ENCODE data around the gene TOR4A. TPM values are rescaled to one million over a fixed set of nuclear protein-coding genes. Genes with fewer than 3 reads are reported as not detected.

The TOR4A gene
- total and polyA plus RNA-seq, 9 of the 15 experiments (the other 6 are each of a cell fraction or from before 2014, with no cell fraction given): 3.9 to 49.2 (median 8.8) TPM

DNA sequence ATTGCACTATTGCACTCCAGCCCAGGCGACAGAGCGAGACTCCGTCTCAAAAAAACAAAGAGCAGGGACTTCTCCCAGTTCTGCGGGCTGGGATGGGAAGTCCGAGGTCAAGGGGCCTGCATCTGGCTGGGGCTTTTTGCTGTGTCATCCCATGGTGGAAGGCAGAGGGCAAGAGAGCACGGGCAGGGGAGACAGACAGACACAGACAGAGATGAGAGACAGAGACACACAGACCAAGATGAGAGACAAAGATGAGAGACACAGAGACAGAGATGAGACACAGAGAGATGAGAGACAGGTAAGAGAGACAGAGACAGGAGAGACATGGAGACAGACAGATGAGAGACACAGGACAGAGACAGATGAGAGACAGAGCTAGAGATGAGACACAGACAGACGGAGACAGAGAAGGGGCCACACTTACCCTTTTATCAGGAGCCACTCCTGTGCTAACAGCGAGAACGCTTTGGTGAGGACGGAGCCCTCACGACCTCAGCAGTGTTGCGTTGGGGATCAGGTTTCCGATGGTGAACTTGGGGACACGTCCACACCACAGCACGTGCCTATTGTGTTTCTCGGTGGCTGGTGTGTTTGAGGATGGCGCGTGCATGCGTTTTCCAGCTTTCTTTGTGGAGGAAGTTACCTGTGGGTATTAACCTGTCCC is 8.9 kb upstream of the TOR4A start (continued):
- TF ChIP-seq, protein P1, sequence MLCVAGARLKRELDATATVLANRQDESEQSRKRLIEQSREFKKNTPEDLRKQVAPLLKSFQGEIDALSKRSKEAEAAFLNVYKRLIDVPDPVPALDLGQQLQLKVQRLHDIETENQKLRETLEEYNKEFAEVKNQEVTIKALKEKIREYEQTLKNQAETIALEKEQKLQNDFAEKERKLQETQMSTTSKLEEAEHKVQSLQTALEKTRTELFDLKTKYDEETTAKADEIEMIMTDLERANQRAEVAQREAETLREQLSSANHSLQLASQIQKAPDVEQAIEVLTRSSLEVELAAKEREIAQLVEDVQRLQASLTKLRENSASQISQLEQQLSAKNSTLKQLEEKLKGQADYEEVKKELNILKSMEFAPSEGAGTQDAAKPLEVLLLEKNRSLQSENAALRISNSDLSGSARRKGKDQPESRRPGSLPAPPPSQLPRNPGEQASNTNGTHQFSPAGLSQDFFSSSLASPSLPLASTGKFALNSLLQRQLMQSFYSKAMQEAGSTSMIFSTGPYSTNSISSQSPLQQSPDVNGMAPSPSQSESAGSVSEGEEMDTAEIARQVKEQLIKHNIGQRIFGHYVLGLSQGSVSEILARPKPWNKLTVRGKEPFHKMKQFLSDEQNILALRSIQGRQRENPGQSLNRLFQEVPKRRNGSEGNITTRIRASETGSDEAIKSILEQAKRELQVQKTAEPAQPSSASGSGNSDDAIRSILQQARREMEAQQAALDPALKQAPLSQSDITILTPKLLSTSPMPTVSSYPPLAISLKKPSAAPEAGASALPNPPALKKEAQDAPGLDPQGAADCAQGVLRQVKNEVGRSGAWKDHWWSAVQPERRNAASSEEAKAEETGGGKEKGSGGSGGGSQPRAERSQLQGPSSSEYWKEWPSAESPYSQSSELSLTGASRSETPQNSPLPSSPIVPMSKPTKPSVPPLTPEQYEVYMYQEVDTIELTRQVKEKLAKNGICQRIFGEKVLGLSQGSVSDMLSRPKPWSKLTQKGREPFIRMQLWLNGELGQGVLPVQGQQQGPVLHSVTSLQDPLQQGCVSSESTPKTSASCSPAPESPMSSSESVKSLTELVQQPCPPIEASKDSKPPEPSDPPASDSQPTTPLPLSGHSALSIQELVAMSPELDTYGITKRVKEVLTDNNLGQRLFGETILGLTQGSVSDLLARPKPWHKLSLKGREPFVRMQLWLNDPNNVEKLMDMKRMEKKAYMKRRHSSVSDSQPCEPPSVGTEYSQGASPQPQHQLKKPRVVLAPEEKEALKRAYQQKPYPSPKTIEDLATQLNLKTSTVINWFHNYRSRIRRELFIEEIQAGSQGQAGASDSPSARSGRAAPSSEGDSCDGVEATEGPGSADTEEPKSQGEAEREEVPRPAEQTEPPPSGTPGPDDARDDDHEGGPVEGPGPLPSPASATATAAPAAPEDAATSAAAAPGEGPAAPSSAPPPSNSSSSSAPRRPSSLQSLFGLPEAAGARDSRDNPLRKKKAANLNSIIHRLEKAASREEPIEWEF (CRISPR knock-in tag; IDR thresholded peaks at IDR 0.05): no peak
- no peak for TF ChIP-seq ZNF263 (CRISPR knock-in tag; IDR thresholded peaks at IDR 0.05; ENCODE audit: borderline replicate concordance)
- TF ChIP-seq MAFK (IDR thresholded peaks at IDR 0.05; ENCODE audit: low read length): peak; percentile 87
- TF ChIP-seq ZFX (CRISPR knock-in tag; IDR thresholded peaks at IDR 0.05): peak; percentile 34
- no peak for TF ChIP-seq RBM34 (IDR thresholded peaks at IDR 0.05; ENCODE audit: borderline replicate concordance, insufficient read depth, low read length)
- TF ChIP-seq TSC22D4 (tag; IDR thresholded peaks at IDR 0.05): no peak
- no peak for TF ChIP-seq DDX20 (tag; IDR thresholded peaks at IDR 0.05; ENCODE audit: low read depth)
- TF ChIP-seq CEBPB (tag; IDR thresholded peaks at IDR 0.05): no peak
- TF ChIP-seq NEUROD1 (IDR thresholded peaks at IDR 0.05; ENCODE audit: borderline replicate concordance, low read depth, low read length, partially characterized antibody): no peak
- peak; percentile 69; the same call in 1 of the 2 replicates for TF ChIP-seq SUPT5H (IDR thresholded peaks at IDR 0.05)
- TF ChIP-seq MTA1 (IDR thresholded peaks at IDR 0.05; ENCODE audit: borderline replicate concordance): peak; percentile 82
- no peak for TF ChIP-seq ZNF780A (CRISPR knock-in tag; IDR thresholded peaks at IDR 0.05)
- TF ChIP-seq, protein P2, sequence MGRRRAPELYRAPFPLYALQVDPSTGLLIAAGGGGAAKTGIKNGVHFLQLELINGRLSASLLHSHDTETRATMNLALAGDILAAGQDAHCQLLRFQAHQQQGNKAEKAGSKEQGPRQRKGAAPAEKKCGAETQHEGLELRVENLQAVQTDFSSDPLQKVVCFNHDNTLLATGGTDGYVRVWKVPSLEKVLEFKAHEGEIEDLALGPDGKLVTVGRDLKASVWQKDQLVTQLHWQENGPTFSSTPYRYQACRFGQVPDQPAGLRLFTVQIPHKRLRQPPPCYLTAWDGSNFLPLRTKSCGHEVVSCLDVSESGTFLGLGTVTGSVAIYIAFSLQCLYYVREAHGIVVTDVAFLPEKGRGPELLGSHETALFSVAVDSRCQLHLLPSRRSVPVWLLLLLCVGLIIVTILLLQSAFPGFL (CRISPR knock-in tag; IDR thresholded peaks at IDR 0.05): no peak
- TF ChIP-seq PHB2 (IDR thresholded peaks at IDR 0.05; ENCODE audit: low read depth): peak; percentile 56; the same call in 1 of the 2 replicates
- TF ChIP-seq JUN (IDR thresholded peaks at IDR 0.05; ENCODE audit: borderline replicate concordance, low read depth, low read length): no peak
- TF ChIP-seq JUN (CRISPR knock-in tag; IDR thresholded peaks at IDR 0.05; ENCODE audit: borderline replicate concordance): 0 out of 2 replicates have a peak, but pooled peaks have one; percentile 21
- TF ChIP-seq, protein P3, sequence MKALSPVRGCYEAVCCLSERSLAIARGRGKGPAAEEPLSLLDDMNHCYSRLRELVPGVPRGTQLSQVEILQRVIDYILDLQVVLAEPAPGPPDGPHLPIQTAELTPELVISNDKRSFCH (CRISPR knock-in tag; IDR thresholded peaks at IDR 0.05): no peak
- TF ChIP-seq, protein P3 (tag; IDR thresholded peaks at IDR 0.05): peak; percentile 76
- no peak for TF ChIP-seq EWSR1 (IDR thresholded peaks at IDR 0.05; ENCODE audit: borderline replicate concordance, low read depth, partially characterized antibody)
- TF ChIP-seq, protein P4, sequence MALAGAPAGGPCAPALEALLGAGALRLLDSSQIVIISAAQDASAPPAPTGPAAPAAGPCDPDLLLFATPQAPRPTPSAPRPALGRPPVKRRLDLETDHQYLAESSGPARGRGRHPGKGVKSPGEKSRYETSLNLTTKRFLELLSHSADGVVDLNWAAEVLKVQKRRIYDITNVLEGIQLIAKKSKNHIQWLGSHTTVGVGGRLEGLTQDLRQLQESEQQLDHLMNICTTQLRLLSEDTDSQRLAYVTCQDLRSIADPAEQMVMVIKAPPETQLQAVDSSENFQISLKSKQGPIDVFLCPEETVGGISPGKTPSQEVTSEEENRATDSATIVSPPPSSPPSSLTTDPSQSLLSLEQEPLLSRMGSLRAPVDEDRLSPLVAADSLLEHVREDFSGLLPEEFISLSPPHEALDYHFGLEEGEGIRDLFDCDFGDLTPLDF (CRISPR knock-in tag; IDR thresholded peaks at IDR 0.05): no peak
- TF ChIP-seq SRSF9 (IDR thresholded peaks at IDR 0.05; ENCODE audit: borderline replicate concordance, low read depth, low read length): no peak
